ENCODE data around the gene CCR2.

CCR2 gene

GRCh38 chr3:46398186-46398955, 44.5 kb downstream of the CCR2 start:
- Histone ChIP-seq H3K4me3 (ENCODE audit: low read depth, low read length) (no peak overlapping the region), H3K27me3 (replicated peaks) (no peaks in the 10 kb centered on the region), H3K27ac (no peak overlapping the region), H3K36me3 (replicated peaks) (no peaks in the 10 kb centered on the region)
- no peak for DNase-seq
- in situ Hi-C loops (cut with HindIII; ENCODE audit: low pct_ligation_motif_present, low sequenced_read_pairs), result no loop called here
- no peak for TF ChIP-seq CTCF (IDR thresholded peaks at IDR 0.05; ENCODE audit: low read depth, low read length, missing control alignments)

GRCh38 chr3:46399098-46399497, 45.2 kb downstream of the CCR2 start:
- no peak for TF ChIP-seq CTCF (IDR thresholded peaks at IDR 0.05; ENCODE audit: low read depth, low read length, missing control alignments)
- in situ Hi-C loops (cut with HindIII; ENCODE audit: low pct_ligation_motif_present, low sequenced_read_pairs), result no loop called here
- no peak for DNase-seq
- Histone ChIP-seq H3K36me3 (replicated peaks) (no peaks in the 10 kb centered on the region), H3K27ac (no peak overlapping the region), H3K4me3 (ENCODE audit: low read depth, low read length) (no peak overlapping the region), H3K27me3 (replicated peaks) (no peaks in the 10 kb centered on the region)

- H3K4me3 ChIP-seq (ENCODE audit: low read depth, low read length), result no peak overlapping the region
- in situ Hi-C loops (cut with HindIII; ENCODE audit: low pct_ligation_motif_present, low sequenced_read_pairs), result no loop called here
- no peaks in the 10 kb centered on the region for H3K36me3 ChIP-seq (replicated peaks)
- DNase-seq, result no peak
- H3K27ac ChIP-seq, result no peak overlapping the region
- TF ChIP-seq CTCF (IDR thresholded peaks at IDR 0.05; ENCODE audit: low read depth, low read length, missing control alignments), result no peak
- no peaks in the 10 kb centered on the region for H3K27me3 ChIP-seq (replicated peaks)
Measured at GRCh38 chr3:46399557-46399956, 45.6 kb downstream of the CCR2 start.

- TF ChIP-seq CTCF (IDR thresholded peaks at IDR 0.05; ENCODE audit: low read depth, low read length, missing control alignments), result no peak
- in situ Hi-C loops (cut with HindIII; ENCODE audit: low pct_ligation_motif_present, low sequenced_read_pairs), result no loop called here
- H3K36me3 ChIP-seq (replicated peaks), result no peaks in the 10 kb centered on the region
- H3K4me3 ChIP-seq (ENCODE audit: low read depth, low read length), result no peak overlapping the region
- H3K27me3 ChIP-seq (replicated peaks), result no peaks in the 10 kb centered on the region
- H3K27ac ChIP-seq, result peak overlapping the region; percentile 51
- DNase-seq, result peak; percentile 90
Measured at GRCh38 chr3:46400000-46400734, 46.3 kb downstream of the CCR2 start.

DNA sequence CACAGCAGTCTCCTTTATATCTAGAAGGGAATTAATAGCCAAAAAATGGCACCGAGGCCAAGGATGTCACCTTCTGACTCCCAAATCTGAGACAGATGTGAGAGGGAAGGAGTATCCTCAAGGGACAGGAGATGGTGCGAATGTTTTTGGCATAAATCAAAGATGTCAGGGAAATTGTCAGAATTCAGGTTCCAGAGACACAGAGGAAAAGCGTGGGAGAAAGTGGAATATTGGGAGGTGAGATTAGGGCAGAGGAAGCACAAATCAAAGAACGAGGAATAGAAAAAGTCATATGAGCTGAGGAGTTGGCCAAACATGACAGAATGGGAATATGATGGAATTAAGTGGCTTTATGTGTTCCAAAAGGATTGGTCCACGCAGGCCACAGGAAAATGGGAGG, 46.9 kb downstream of the CCR2 start:
- in situ Hi-C loops (cut with HindIII; ENCODE audit: low pct_ligation_motif_present, low sequenced_read_pairs), result no loop called here
- no peak for DNase-seq
- H3K4me3 ChIP-seq (ENCODE audit: low read depth, low read length), result no peak overlapping the region
- TF ChIP-seq CTCF (IDR thresholded peaks at IDR 0.05; ENCODE audit: low read depth, low read length, missing control alignments), result no peak
- no peak overlapping the region for H3K27ac ChIP-seq
- H3K36me3 ChIP-seq (replicated peaks), result no peaks in the 10 kb centered on the region
- no peaks in the 10 kb centered on the region for H3K27me3 ChIP-seq (replicated peaks)
